HG03045 (cell line): ENCODE results near the gene ABCB10.
"Not testable (repeated sequence)": the region's sequence is repeated elsewhere in the genome, so short reads cannot be mapped to it uniquely, and the experiment has no call there.

ENCODE experiments used
- ATAC-seq: cut with Tn5 transposase; IDR thresholded peaks from one replicate; pipeline ENCODE4 v1.9.1; 2021; ENCODE audit warnings: mild to moderate bottlenecking, moderate library complexity; ENCODE audit not compliant: unreplicated experiment

ABCB10 gene

DNA sequence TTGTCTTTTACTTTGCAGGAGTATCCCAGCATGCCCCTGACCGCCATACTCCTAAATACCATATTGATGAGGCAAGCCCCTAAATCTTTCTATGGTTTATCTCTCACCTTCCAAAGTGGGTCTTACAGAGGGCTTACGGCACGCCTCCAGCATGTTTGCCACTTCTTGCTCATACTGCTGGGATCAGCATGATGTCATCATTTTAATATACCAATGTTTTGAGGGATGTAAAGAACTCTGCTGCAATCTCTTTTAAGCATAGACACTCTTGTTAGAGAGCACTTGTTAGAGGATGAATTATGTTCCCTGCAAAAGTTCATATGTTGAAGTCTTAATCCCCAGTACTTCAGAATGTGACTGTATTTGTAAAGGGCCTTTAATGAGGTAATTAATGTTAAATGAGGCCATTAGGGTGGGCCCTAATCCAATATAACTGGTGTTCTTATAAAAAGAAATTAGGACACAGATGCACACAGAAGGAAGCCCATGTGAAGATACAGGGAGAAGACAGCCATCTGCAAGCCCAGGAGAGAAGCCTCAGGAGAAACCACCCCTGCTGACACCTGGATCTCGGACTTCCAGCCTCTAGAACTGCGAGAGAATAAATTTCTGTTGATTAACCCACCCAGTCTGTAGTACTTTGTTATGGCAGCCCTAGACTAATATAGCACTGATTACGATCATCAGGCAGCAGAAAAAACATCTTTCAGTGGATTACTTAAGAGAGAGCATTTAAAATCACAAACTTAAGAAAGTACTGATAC lies 16.4 kb upstream of the ABCB10 start:
- ATAC-seq = no peak

DNA sequence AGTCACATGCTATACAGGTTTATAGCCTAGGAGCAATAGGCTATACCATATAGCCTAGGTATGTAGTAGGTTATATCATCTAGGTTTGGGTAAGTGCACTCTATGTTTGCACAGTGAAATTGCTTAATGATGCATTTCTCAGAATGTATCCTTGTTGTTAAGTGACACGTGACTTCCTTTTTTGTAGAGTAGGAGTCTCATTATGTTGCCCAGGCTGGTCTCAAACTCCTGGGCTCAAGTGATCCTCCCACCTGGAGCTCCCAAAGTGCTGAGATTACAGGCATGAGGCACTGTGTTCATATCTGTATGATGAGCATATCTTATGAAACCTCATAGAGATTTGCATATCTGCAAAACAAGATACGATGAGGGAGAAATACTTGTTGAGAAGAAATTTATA lies 13.8 kb upstream of the ABCB10 start:
- no peak for ATAC-seq

DNA sequence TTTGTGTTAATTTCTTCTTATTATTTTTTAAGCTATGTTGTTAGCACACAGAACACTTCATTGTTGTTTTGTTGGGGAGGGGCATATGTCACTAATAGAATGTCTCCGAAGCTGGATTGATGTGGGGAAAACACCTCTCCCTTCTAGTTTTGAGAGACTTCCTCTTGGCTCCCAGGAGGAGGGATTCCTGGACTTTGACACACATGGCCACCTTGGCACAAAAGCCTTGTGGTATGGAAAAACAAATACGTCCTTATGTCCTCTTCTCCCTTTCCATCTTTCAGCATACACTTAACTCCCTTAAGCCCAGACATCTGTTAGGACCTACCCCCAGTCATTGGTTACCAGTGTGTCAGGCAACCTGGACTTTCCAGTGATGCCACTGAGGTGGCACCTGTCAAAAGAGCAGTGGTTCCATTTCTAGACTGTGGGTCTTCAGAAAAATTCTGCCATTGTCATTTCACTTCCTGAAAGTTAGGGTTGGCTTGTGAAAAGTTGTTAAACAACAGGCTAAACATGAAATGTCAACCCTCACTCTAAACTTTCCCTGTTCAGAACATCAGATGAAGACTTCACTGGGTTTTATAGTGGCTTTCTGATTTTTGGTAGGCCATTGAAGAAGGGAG lies 12.5 kb upstream of the ABCB10 start:
- no peak for ATAC-seq

DNA sequence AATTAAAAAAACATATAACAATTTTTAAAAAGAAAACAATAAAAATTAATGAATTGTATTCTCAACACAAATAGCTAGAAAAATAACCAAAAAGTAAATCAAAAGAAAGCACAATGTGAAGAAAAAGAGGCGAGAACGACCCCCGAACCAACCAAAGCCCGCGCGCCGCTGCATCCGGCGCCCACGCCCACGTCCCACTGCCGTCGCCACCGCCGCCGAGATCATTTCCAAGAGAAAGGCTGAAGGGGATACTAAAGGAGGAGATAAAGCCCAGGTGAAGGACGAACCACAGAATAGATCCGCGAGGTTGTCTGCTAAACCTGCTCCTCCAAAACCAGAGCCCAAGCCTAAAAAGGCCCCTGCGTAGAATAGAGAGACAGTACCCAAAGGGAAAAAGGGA lies 11.8 kb upstream of the ABCB10 start:
- no peak for ATAC-seq

DNA sequence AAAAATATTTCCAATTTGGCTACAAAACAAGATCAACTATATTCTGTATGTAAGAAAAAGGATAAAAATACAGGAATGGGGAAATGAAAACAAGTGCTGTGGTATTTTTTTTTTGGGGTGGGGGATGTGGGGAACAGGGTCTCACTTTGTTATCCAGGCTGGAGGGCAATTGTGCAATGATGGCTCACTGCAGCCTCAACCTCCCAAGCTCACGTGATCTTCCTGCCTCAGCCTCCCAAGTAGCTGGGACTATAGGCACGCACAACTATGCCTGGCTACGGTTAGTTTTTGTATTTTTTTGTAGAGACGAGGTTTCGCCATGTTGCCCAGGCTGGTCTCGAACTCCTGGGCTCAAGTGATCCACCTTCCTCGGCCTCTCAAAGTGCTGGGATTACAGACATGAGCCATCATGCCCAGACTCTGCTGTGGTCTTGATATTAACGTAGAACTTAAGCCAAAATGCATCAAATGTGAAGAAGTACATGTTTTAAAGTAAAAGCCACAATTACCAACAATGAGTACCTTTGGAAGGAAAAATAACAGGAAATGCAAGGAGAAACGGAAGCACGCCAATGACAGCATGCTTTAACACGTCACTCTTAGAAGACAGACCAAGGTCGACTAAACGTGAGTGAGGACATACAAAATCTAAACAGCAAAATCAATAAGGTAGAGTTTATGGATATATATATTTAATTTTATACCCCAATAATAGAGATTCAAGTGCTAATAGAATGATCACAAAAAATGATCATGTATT lies 8.8 kb upstream of the ABCB10 start:
- no peak for ATAC-seq

DNA sequence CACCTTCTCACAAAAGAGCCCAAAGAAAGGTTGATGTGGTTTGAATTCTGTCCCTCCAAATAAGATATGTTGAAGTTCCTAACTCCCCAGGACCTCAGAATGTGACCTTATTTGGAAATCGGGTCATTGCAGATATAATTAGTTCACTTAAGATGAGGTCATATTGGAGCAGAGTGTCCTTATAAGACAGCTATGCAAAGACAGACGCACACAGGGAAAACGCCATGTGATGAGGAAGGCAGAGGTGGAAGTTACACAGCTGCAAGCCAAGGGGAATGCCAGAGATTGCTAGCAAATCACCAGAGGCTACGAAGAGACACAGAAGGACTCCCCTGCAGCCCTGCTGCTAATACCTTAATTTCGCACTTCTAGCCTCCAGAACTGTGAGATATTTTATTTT lies 5.2 kb upstream of the ABCB10 start:
- ATAC-seq = no peak

DNA sequence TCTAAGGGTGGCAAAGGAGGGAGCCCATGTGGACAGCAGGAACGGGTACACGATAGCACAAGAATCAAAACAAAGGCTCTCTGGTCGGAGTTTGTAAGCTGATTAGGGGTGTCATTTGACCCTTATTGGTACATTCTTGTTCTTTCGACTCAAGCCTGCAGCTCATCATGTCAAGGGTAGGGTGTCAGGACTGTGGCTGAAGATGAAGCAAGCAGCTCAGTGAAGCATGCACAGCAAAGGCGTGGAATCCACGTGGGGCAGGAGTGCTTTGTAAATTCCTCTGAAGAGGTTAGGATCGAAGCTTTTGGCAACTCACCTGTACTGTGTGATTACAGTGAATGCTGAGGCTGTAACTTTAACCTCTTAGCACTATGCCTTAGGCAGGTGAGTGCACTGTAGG lies 4.7 kb upstream of the ABCB10 start:
- ATAC-seq = no peak

DNA sequence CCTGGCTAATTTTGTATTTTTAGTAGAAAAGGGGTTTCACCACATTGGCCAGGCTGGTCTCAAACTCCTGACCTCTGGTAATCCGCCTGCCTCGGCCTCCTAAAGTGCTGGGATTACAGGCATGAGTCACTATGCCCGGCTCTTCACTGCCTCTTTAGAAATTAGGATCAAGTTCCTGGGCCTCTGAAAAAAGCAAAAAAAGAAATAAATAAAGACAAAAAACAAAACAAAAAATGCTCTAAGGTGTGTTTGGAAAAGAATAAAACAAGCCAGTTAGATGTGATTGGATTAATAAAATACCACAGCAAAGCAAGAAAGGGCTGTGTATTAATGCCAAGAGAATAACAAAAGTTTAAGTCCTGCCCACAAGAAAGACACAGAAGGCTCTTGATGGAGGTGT lies 4.2 kb upstream of the ABCB10 start:
- no peak for ATAC-seq

DNA sequence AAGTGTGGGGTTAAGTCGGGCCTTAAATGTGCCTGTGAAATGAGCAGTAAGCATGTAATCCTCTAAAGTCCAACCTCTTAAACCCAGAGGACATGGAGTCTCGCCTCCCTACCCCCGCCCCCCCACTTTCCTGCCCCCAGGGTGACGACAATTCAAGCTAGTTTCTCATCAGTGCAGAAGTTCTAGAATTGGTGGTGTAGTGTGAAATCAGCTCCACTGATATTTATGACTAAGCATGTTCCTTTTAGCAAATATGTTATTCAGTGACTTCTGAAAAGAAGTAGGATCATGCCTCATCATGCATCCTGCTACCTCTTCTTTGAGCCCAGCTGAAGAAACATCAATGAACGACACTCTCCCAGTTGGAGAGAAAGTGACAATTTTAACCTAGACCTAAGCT lies 2.6 kb upstream of the ABCB10 start:
- no peak for ATAC-seq

DNA sequence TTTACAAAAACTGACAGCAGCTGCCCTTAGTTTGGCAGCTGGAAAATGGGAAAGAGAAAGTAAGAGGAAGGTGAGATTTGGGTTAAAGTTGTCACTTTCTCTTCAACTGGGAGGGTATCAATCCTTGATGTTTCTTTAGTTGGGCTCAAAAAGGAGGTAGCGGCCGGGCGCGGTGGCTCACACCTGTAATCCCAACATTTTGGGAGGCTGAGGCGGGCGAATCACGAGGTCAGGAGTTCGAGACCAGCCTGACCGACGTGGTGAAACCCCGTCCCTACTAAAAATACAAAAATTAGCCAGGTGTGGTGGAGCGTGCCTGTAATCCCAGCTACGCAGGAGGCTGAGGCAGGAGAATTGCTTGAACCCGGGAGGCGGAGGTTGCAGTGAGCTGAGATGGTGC lies 1.6 kb upstream of the ABCB10 start:
- ATAC-seq = not testable (repeated sequence)

DNA sequence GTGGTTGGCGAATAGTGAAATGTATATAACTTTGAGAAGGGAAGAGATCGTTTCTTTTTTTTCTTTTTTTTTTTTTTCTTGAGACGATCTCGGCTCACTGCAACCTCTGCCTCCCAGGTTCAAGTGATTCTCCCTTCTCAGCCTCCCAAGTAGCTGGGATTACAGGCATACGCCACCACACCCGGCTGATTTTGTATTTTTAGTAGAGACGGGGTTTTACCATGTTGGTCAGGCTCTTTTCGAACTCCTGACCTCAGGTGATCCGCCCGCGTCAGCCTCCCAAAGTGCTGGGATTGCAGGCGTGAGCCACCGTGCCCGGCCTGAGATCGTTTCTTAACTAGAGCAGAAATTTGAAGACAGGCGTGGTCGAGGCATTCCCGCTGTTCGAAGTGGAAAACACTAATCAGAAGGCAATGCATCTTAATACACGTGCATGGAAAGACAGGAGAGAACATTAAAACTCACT lies 862 bp upstream of the ABCB10 start:
- ATAC-seq = not testable (repeated sequence)

DNA sequence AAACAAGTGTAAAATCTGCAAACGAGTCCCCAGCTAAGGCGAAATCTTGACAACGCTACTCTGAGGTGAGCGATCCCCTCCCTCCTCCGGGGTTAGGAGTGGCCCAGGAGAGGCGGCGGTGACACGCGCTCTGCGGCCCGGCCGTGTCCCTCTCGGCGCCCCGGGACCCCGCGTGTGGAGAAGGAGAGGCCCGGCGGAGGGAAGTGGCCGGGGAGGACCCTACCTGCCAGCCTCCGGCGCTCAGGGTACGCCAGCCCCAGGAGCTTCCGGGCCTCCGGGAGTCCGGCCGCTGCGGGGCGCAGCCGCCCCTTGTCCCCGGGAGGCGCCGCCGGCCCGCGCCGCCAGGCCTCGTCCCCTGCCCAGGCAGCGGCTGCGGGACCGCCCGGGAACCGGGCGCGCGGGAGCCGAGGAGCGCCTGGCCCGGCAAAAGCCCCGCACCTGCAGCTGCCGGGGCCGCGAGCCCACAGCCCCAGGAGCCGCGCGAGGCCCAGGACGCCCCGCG lies 543 bp downstream of the ABCB10 start:
- ATAC-seq = peak; percentile 32

DNA sequence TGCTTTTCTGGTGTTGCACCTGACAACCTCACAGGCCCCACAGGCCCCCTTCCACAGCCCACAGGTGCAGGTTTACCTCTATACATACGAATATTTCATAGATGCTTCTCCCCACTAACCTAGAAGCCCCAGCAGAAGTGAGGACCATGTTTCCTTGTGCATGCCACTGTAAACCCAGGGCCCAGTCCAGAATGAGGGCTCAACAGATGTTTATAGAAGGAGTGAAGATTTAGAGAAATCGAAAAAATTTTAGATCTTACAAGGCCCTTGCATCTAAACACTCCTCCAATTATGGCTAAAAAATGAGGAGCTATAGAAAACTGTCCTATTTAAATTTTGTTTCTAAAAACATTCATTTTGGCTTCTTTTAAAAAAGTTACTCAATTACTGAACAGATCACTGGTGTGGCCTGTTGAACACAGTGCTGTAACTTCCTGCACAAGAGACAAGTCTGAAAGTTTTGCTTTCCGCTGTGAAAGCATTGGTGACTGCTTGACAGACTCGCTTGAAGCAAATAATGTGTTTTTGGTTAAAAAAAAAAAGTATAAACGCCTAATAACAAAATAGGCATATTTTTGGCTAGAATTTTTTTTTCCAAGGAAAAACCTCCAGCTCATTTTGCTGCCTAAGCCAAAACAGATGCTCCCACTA lies 1.2 kb downstream of the ABCB10 start:
- no peak for ATAC-seq

DNA sequence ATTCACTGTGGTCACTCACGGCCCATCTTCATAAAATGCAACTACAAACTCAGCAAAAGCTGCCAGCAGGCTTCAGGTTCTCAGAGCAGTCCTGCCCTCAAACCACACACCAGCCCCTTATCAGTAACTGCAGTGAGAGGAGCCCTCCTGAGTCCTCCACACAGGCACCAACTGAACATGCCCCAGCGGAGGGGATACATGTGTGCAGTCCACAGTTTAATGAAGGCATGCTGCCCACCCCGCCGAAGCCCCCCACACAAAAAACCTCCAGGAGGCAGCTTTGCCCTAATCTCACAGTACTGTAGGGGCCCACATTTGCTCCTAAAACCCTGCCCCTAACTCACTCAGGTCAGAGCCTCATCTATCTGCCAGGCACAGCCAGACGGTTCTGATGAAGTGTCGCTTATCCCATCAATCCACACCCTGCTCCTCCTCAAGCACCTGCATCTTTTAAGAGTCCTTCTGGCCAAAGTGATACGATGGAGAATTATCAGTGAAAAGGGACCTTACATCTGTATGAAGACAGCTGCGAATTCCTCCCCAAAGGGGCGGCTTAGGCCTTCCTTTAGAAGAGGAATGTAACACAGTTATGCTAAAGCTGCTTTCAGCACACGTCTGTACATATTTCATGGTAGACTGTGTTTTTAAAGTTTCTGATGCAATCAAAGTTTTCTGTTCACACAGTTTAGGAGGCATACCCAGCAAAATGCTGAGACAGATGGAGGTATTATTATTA lies 3.5 kb downstream of the ABCB10 start:
- no peak for ATAC-seq

DNA sequence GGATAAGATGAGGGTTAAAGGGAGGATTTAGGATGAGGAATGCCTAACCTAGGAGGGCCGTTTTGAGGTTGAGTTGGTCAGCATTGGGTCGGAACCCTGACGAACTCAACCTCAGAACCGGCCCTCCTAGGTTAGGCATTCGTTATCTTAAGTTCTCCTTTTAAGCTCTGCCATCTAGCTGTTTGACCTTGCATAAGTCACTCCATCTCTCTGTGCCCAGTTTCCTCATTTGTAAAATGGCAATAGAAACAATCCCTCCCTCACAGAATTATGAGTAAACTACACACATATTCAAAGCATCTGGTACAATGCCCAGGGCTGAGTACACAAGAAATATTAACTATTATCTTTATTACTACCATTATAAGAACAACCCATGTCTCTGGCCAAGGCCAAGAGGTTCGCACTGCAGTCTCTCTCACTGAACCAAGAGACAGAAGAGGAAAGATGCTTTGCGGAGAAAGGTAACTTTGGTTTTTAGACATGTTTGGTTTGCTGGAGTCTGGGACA lies 4.8 kb downstream of the ABCB10 start:
- ATAC-seq = no peak

DNA sequence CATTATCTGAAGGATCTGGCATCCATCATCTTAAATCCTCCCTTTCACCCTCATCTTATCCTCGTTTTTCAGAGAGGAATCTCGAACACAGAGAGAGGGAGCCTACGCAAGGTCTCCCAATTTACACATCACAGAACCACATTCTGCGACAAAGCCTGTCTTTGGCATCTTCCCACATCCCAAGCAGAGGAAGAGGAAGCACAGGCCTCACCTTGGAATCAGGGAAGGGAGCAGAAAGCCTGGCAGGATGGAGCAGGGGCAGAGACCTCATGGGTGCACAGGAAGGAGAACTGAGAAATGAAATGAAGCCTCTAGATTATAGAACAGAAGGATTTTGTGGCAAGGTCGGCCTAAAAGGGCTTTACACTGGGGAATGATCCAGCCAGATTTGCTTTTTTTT lies 5.8 kb downstream of the ABCB10 start:
- ATAC-seq = no peak

DNA sequence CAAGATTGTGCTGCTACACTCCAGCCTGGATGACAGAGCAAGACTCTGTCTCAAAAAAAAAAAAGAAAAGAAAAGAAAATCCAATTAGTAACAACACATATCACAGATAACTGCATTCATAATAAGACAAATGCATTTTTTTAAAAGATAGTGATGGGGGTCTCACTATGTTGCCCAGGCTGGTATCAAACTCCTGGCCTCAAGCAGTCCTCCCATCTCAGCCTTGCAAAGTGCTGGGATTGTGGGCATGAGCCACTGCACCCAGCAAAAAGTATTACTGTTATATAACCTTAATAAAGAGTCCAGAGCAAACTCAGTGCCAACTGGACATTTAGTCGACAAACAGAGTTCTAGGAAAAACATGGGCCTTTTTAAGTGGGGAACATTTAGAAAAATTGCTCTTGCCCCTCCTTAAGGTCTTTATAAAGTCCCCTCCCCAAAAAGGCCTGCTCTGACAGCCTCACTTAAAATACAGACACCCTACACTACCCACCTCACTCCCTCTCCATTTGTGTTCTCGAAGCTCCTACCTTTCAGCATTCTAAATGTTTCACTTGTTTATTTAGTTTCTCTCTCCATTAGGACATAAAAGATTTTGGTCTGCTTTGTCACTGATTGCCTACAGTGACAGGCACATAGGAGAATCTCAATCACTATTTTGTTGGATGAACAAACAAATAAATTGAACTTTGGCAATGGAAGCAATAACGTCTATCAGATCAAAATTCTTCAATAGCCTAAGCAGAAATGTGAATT lies 7.5 kb downstream of the ABCB10 start:
- no peak for ATAC-seq

DNA sequence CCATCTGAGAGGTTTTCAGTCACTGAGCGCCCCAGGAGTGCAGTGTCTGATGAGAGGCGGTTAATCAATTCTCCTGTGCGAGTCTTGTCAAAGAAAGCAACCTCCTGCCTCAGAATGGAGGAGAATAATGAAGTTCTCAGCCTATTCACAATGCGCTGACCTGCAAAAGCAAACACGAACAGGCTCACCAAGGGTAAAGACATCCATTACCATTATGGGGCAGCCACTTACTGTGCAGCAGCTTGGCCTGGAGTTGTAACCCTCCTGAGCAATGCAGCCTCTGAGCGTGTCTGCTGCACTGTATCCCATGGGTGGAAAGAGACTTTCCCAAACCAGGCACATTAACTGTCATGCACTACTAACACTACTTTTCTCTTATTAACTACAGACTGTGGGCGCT lies 11.0 kb downstream of the ABCB10 start:
- ATAC-seq = no peak

DNA sequence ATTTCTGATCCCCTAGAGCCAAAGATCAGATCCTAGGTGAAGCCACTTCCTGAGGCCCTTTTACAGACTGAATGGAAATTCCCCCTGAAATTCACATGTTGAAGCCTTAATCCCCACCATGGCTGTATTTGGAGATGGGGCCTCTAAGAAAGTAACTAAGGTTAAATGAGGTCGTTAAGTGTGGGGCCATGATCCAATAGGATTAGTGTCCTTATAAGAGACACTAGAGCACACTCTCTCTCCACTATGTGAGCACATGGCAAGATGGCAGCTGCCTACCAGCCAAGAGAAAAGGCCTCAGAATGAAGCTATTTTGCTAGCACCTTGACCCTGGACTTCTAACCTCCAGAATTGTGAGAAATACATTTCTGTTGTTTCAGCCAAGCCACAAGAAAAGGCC lies 13.9 kb downstream of the ABCB10 start:
- ATAC-seq = no peak
